T47D (cell line): ENCODE results near the gene ARMC3.

Source experiments
- DNase-seq, 2 experiments: peaks; one replicate each; pipeline versions ENCODE4 v3.0.0 to v3.0.0-alpha.2; 2011 to 2012; ENCODE audit warnings: low read depth in 1 of 2, low spot score in 1 of 2
- JUND ChIP-seq: IDR thresholded peaks from 2 replicates; pipeline ENCODE4 v1.6.1; 2012; ENCODE audit warnings: low read depth
- in situ Hi-C: cut with HindIII; loops from 2 replicates; pipeline ENCODE4 v1.10.0; 2016; ENCODE audit warnings: low sequenced_read_pairs, low pct_unique_long_range_greater_than_20kb

ARMC3 gene

GRCh38 chr10:22954970-22955369, 27.1 kb downstream of the ARMC3 start:
- in situ Hi-C loops = no loop called here
- TF ChIP-seq JUND = no peak
- DNase-seq = no peak

GRCh38 chr10:22958338-22958737, 30.5 kb downstream of the ARMC3 start:
- no peak for TF ChIP-seq JUND
- in situ Hi-C loops = no loop called here
- DNase-seq = no peak

GRCh38 chr10:22959292-22959691, 31.4 kb downstream of the ARMC3 start:
- in situ Hi-C loops = no loop called here
- no peak for DNase-seq
- TF ChIP-seq JUND = no peak

GRCh38 chr10:22959950-22960349, 32.1 kb downstream of the ARMC3 start:
- no peak for TF ChIP-seq JUND
- no peak for DNase-seq

GRCh38 chr10:22962817-22963216, 35.0 kb downstream of the ARMC3 start:
- no peak for TF ChIP-seq JUND
- in situ Hi-C loops = no loop called here
- no peak for DNase-seq

More at GRCh38 chr10:22959950-22960349, 32.1 kb downstream of the ARMC3 start:
- in situ Hi-C loops = no loop called here

GRCh38 chr10:22969704-22970103, 41.9 kb downstream of the ARMC3 start:
- in situ Hi-C loops = no loop called here
- TF ChIP-seq JUND = no peak
- no peak for DNase-seq

- in situ Hi-C loops = no loop called here
- no peak for DNase-seq
- no peak for TF ChIP-seq JUND
Observed at GRCh38 chr10:22976534-22976933, 48.7 kb downstream of the ARMC3 start.

- DNase-seq = no peak
- in situ Hi-C loops = no loop called here
- no peak for TF ChIP-seq JUND
Observed at GRCh38 chr10:22977751-22978150, 49.9 kb downstream of the ARMC3 start.

GRCh38 chr10:22978287-22978686, 50.4 kb downstream of the ARMC3 start:
- no peak for DNase-seq
- in situ Hi-C loops = no loop called here
- no peak for TF ChIP-seq JUND

GRCh38 chr10:22978918-22979317, 51.1 kb downstream of the ARMC3 start:
- in situ Hi-C loops = no loop called here
- TF ChIP-seq JUND = no peak
- DNase-seq = no peak

- peak in 1 of 2 experiments; percentile 36 for DNase-seq
- no peak for TF ChIP-seq JUND
- in situ Hi-C loops = no loop called here
Observed at GRCh38 chr10:22980822-22981221, 53.0 kb downstream of the ARMC3 start.

- in situ Hi-C loops = no loop called here
- no peak for DNase-seq
- no peak for TF ChIP-seq JUND
Observed at GRCh38 chr10:22984066-22984465, 56.2 kb downstream of the ARMC3 start.

GRCh38 chr10:22986771-22987542, 59.1 kb downstream of the ARMC3 start:
- peak in 1 of 2 experiments; percentile 37 for DNase-seq
- in situ Hi-C loops = no loop called here
- TF ChIP-seq JUND = no peak
